Osteocyte (in vitro differentiated cells): Measurements from ENCODE around the gene FAM153A. TPM values are rescaled to one million over a fixed set of nuclear protein-coding genes. Genes with fewer than 3 reads are reported as not detected.
"Not testable (repeated sequence)": the region's sequence is repeated elsewhere in the genome, so short reads cannot be mapped to it uniquely, and the experiment has no call there.

Experiments used
- DNase-seq: peaks from one replicate; pipeline ENCODE4 v3.0.0; 2021; ENCODE audit warnings: mixed read lengths; ENCODE audit not compliant: unreplicated experiment; ENCODE audit errors: extremely low spot score
- H3K27ac Mint-ChIP-seq: one replicate; pipeline ENCODE4 v1.8.0; 2021; ENCODE audit warnings: mild to moderate bottlenecking, mixed read lengths; ENCODE audit not compliant: unreplicated experiment
- H3K27me3 Mint-ChIP-seq: one replicate; pipeline ENCODE4 v1.8.0; 2021; ENCODE audit warnings: mixed read lengths; ENCODE audit not compliant: unreplicated experiment
- H3K36me3 Mint-ChIP-seq: one replicate; pipeline ENCODE4 v1.8.0; 2021; ENCODE audit warnings: mixed read lengths; ENCODE audit not compliant: unreplicated experiment
- H3K4me1 Mint-ChIP-seq: one replicate; pipeline ENCODE4 v1.8.0; 2021; ENCODE audit warnings: mixed read lengths; ENCODE audit not compliant: unreplicated experiment
- H3K4me3 Mint-ChIP-seq: one replicate; pipeline ENCODE4 v1.8.0; 2021; ENCODE audit warnings: mild to moderate bottlenecking, moderate library complexity, mixed read lengths; ENCODE audit not compliant: unreplicated experiment
- H3K9me3 Mint-ChIP-seq: one replicate; pipeline ENCODE4 v1.8.0; 2021; ENCODE audit warnings: mixed read lengths; ENCODE audit not compliant: unreplicated experiment
- total RNA-seq: library from RNA; stranded (reverse); gene quantifications from 2 replicates; pipeline ENCODE4 v1.2.1, GENCODE V29; 2021

The FAM153A gene
- total RNA-seq, 1 donor from 2014 or later: not detected

GRCh38 chr5:177798237-177798840 is 15.6 kb upstream of the FAM153A start:
- not testable (repeated sequence) for H3K4me3 Mint-ChIP-seq, H3K9me3 Mint-ChIP-seq, H3K36me3 Mint-ChIP-seq, DNase-seq, H3K27me3 Mint-ChIP-seq, H3K27ac Mint-ChIP-seq, H3K4me1 Mint-ChIP-seq

- H3K36me3 Mint-ChIP-seq, DNase-seq, H3K27ac Mint-ChIP-seq, H3K9me3 Mint-ChIP-seq, H3K4me3 Mint-ChIP-seq, H3K27me3 Mint-ChIP-seq, H3K4me1 Mint-ChIP-seq: not testable (repeated sequence)
These were observed 10.6 kb upstream of the FAM153A start for GRCh38 chr5:177793272-177793671.

- not testable (repeated sequence) for H3K27ac Mint-ChIP-seq, H3K4me1 Mint-ChIP-seq, H3K9me3 Mint-ChIP-seq, H3K36me3 Mint-ChIP-seq, H3K4me3 Mint-ChIP-seq, H3K27me3 Mint-ChIP-seq, DNase-seq
These were observed 8.9 kb upstream of the FAM153A start for GRCh38 chr5:177791649-177792048.

- H3K4me3 Mint-ChIP-seq, H3K27me3 Mint-ChIP-seq, H3K9me3 Mint-ChIP-seq, H3K27ac Mint-ChIP-seq, H3K4me1 Mint-ChIP-seq, DNase-seq, H3K36me3 Mint-ChIP-seq: not testable (repeated sequence)
These were observed 530 bp downstream of the FAM153A start for GRCh38 chr5:177782169-177782568.

- H3K27ac Mint-ChIP-seq, H3K36me3 Mint-ChIP-seq, H3K4me3 Mint-ChIP-seq, H3K9me3 Mint-ChIP-seq, H3K4me1 Mint-ChIP-seq, DNase-seq, H3K27me3 Mint-ChIP-seq: not testable (repeated sequence)
These were observed 11.5 kb downstream of the FAM153A start for GRCh38 chr5:177771206-177771605.

GRCh38 chr5:177770646-177771045 is 12.1 kb downstream of the FAM153A start:
- not testable (repeated sequence) for H3K36me3 Mint-ChIP-seq, H3K27me3 Mint-ChIP-seq, H3K27ac Mint-ChIP-seq, DNase-seq, H3K4me3 Mint-ChIP-seq, H3K9me3 Mint-ChIP-seq, H3K4me1 Mint-ChIP-seq

GRCh38 chr5:177763737-177764508 is 18.8 kb downstream of the FAM153A start:
- H3K27ac Mint-ChIP-seq, H3K27me3 Mint-ChIP-seq, H3K4me3 Mint-ChIP-seq, DNase-seq, H3K9me3 Mint-ChIP-seq, H3K4me1 Mint-ChIP-seq, H3K36me3 Mint-ChIP-seq: not testable (repeated sequence)

- H3K27me3 Mint-ChIP-seq, H3K36me3 Mint-ChIP-seq, H3K4me1 Mint-ChIP-seq, H3K27ac Mint-ChIP-seq, H3K4me3 Mint-ChIP-seq, DNase-seq, H3K9me3 Mint-ChIP-seq: not testable (repeated sequence)
These were observed 21.7 kb downstream of the FAM153A start for GRCh38 chr5:177760954-177761353.

- not testable (repeated sequence) for H3K4me1 Mint-ChIP-seq, H3K27me3 Mint-ChIP-seq, H3K27ac Mint-ChIP-seq, H3K4me3 Mint-ChIP-seq, H3K9me3 Mint-ChIP-seq, DNase-seq, H3K36me3 Mint-ChIP-seq
These were observed 35.3 kb downstream of the FAM153A start for GRCh38 chr5:177747354-177747753.

- DNase-seq, H3K4me1 Mint-ChIP-seq, H3K9me3 Mint-ChIP-seq, H3K4me3 Mint-ChIP-seq, H3K36me3 Mint-ChIP-seq, H3K27me3 Mint-ChIP-seq, H3K27ac Mint-ChIP-seq: not testable (repeated sequence)
These were observed 57.8 kb downstream of the FAM153A start for GRCh38 chr5:177724858-177725257.

GRCh38 chr5:177723831-177724485 is 58.7 kb downstream of the FAM153A start:
- DNase-seq, H3K4me3 Mint-ChIP-seq, H3K9me3 Mint-ChIP-seq, H3K27me3 Mint-ChIP-seq, H3K27ac Mint-ChIP-seq, H3K4me1 Mint-ChIP-seq, H3K36me3 Mint-ChIP-seq: not testable (repeated sequence)

GRCh38 chr5:177722829-177723228 is 59.9 kb downstream of the FAM153A start:
- not testable (repeated sequence) for H3K27ac Mint-ChIP-seq, H3K9me3 Mint-ChIP-seq, DNase-seq, H3K36me3 Mint-ChIP-seq, H3K27me3 Mint-ChIP-seq, H3K4me1 Mint-ChIP-seq, H3K4me3 Mint-ChIP-seq
